ENCODE results near the gene BCOR. TPM values are rescaled to one million over a fixed set of nuclear protein-coding genes. Genes with fewer than 3 reads are reported as not detected.
A peak's percentile ranks its signal among the peaks of the same experiment; 100 is the strongest.

Gene BCOR
- total RNA-seq, 2 experiments from 2014 or later = 46.6 to 46.8 TPM

DNA sequence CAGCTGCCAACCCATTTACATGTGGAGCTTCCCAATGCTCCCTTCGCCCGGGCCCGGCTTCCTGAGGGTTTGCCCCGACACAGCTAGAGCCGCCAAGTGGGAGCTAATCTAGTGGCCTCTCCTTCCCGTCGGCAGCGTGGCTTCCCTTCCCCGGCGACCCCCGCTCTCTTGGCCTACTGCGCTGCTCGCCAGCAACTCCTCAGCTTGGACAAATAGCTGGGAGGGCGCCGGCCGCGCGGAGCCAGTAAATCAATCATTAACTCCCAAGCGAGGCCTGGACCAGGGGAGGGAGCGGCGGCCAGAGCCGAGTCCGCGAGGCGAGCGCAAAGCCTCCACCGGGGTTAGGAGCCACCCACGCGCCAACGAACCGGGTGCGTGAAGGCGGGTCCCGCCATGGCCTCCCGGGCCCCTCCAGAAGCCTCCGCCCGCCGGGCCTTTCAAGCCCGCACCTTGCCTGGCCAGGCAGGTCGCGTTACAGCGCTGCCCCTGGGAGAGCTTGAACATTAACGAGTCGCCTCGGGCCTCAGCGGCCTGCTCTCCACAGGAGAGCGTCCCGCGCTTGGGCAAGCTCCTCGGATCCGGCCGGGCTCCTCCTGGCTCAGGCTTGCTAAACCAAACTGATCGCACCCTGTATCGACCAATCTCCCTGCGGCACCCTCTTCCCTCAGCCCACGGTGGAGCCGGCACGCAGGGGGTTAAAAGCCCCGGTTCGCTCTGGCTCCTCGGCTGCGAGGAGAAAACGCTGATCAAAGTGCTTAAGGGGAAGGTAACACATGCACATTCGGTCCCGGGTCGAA lies 10.6 kb upstream of the BCOR start:
- peaks cover 18% of the 10 kb centered on the region for H3K4me1 Mint-ChIP-seq
- ChIA-PET POLR2A (interaction anchor here (0.8 to 18.0 kb wide), 4 partner anchors 12 to 82 kb away, joined by 3 to 387 read pairs (median 44); partner anchors contain the start of gene BCOR), CTCF (no interaction called here)
- peaks cover 3% of the 10 kb centered on the region for H3K27me3 Mint-ChIP-seq
- no peaks in the 10 kb centered on the region for H3K9me3 Mint-ChIP-seq
- peak; percentile 16 for DNase-seq
- H3K36me3 Mint-ChIP-seq (ENCODE audit: low read depth) = no peaks in the 10 kb centered on the region
- H3K4me3 Mint-ChIP-seq = peak overlapping the region; percentile 51
- no peak overlapping the region for H3K27ac Mint-ChIP-seq

DNA sequence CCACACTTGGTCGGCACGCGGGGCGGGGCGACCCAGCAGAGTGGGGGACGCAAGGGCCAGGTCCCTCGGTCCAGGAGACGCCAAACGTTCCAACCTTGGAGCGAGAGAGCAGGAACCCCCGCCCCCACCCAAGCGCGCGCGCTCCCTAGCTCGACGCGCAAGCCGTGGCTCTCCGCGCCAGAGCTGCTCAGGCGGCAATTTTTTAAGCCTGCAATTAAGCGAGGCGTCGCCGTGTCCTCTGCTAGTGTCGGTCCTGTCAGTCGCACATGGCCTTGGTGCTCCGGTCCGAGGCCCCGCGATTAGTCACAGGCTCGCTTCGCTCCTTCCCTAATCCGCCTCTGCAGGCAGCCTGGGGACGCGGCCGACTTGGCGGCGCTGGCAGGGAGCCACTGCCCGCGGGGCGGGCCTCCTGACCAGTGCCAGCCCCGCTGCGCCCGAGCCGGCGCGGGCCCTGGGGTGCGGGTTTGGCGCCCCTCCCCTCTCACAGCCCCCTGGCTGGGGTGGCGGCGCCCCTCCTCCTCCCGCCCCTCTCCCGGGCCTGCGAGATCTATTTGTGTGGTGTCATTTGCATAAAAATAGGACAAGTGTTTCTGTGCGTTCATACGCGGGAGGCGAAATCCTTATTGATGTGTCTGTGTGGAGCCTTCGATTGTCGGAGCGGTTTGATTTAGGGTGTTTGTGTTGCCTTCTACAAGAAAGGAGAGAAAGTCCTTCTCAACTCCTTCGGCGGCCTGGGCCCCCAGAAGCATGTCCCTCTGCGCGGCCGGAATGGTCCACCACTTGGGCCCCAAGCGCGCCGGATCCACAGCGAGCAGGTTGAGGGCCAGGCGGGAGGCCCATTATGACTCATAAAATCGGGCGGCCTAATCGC lies 9.8 kb upstream of the BCOR start:
- H3K9me3 Mint-ChIP-seq = no peaks in the 10 kb centered on the region
- peaks cover 18% of the 10 kb centered on the region for H3K4me1 Mint-ChIP-seq
- H3K27me3 Mint-ChIP-seq = peaks cover 3% of the 10 kb centered on the region
- no peaks in the 10 kb centered on the region for H3K36me3 Mint-ChIP-seq (ENCODE audit: low read depth)
- ChIA-PET CTCF (no interaction called here), POLR2A (interaction anchor here (0.8 to 18.0 kb wide), 5 partner anchors 12 to 1301 kb away, joined by 3 to 387 read pairs (median 6); partner anchors contain the start of gene BCOR)
- H3K4me3 Mint-ChIP-seq = peak overlapping the region; percentile 78
- peak; percentile 33 for DNase-seq
- H3K27ac Mint-ChIP-seq = peak overlapping the region; percentile 85

DNA sequence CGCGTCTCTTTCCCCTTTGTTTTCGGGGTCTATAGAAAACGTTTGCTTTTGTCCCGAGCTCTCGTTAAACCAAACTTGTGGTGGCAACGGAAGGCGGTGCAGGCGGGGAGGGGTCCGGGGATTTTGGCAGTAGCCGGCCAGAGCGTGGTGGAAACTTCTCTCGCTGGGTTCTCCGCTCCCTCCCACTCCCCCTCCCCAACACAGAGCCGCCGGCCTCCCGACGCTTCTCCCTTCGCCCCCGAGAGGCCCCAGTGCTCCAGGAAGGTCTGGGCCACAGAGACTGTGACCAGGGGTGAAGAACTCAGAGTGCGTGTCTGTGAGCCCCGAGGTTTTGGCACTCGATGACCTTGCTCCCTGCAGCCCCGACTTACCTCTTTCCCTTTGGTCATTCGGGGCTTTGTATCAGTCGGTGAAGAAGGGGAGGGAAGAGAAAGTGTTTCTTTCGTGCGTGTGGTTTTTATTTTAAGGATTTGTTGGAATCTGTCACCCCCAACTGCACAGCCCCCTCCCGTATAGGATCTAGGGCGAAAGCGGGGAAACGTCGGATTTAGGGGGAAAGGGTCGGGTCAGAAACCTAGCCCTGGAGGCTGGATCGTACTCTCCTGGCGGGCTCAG lies 9.0 kb upstream of the BCOR start:
- peak overlapping the region; percentile 85 for H3K27ac Mint-ChIP-seq
- no peak for DNase-seq
- peak overlapping the region; percentile 78 for H3K4me3 Mint-ChIP-seq
- peaks cover 3% of the 10 kb centered on the region for H3K27me3 Mint-ChIP-seq
- peaks cover 18% of the 10 kb centered on the region for H3K4me1 Mint-ChIP-seq
- CTCF ChIA-PET = no interaction called here
- no peaks in the 10 kb centered on the region for H3K9me3 Mint-ChIP-seq
- POLR2A ChIA-PET = interaction anchor here (1.3 to 18.0 kb wide), 4 partner anchors 11 to 1300 kb away, joined by 3 to 387 read pairs (median 44); partner anchors contain the start of gene BCOR
- H3K36me3 Mint-ChIP-seq (ENCODE audit: low read depth) = no peaks in the 10 kb centered on the region

- H3K4me3 Mint-ChIP-seq = peak overlapping the region; percentile 78
- ChIA-PET CTCF (no interaction called here), POLR2A (interaction anchor here (0.9 to 18.0 kb wide), 8 partner anchors 10 to 1299 kb away, joined by 3 to 387 read pairs (median 8); partner anchors contain the start of gene BCOR)
- peak; percentile 75 for DNase-seq
- H3K9me3 Mint-ChIP-seq = no peaks in the 10 kb centered on the region
- H3K27ac Mint-ChIP-seq = peak overlapping the region; percentile 85
- H3K36me3 Mint-ChIP-seq (ENCODE audit: low read depth) = no peaks in the 10 kb centered on the region
- H3K27me3 Mint-ChIP-seq = peaks cover 1% of the 10 kb centered on the region
- peaks cover 17% of the 10 kb centered on the region for H3K4me1 Mint-ChIP-seq
Observed at GRCh38 chrX:40105835-40106675, 8.3 kb upstream of the BCOR start.

- Mint-ChIP-seq H3K36me3 (ENCODE audit: low read depth) (no peaks in the 10 kb centered on the region), H3K27ac (peak overlapping the region; percentile 72), H3K27me3 (no peaks in the 10 kb centered on the region), H3K4me1 (peaks cover 15% of the 10 kb centered on the region), H3K9me3 (no peaks in the 10 kb centered on the region), H3K4me3 (peak overlapping the region; percentile 78)
- POLR2A ChIA-PET = interaction anchor here (0.9 to 18.0 kb wide), 9 partner anchors 9 to 250 kb away, joined by 3 to 387 read pairs (median 4); partner anchors contain the start of gene BCOR
- CTCF ChIA-PET = no interaction called here
- peak; percentile 46 for DNase-seq
Observed at GRCh38 chrX:40104985-40105834, 7.5 kb upstream of the BCOR start.

DNA sequence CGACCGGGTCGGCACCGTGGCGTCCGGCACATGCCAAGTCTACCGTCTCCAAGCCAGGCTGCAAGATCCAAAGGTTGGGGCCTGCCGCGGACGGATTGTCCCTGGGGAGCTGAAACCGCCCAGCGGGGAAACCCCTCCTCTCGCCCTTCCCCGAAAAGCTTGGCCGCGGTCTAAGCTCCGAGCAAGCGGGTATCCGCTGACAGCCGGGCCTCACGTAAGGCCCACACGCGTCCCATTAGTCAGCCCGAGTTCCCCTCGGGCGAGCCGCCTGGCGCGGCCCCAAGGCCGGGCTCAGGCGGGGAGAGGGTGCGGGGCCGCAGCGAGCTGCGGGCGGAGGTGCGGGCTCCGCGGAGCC lies 6.8 kb upstream of the BCOR start:
- H3K36me3 Mint-ChIP-seq (ENCODE audit: low read depth) = no peaks in the 10 kb centered on the region
- H3K27ac Mint-ChIP-seq = no peak overlapping the region
- H3K4me3 Mint-ChIP-seq = peak overlapping the region; percentile 21
- ChIA-PET CTCF (no interaction called here), POLR2A (interaction anchor here (0.9 to 18.0 kb wide), 9 partner anchors 9 to 249 kb away, joined by 3 to 387 read pairs (median 6); partner anchors contain the start of gene BCOR)
- peaks cover 19% of the 10 kb centered on the region for H3K4me1 Mint-ChIP-seq
- no peaks in the 10 kb centered on the region for H3K27me3 Mint-ChIP-seq
- no peaks in the 10 kb centered on the region for H3K9me3 Mint-ChIP-seq
- peak; percentile 28 for DNase-seq

- POLR2A ChIA-PET = interaction anchor here (1.3 to 18.0 kb wide), 6 partner anchors 8 to 248 kb away, joined by 3 to 387 read pairs (median 9); partner anchors contain the start of gene BCOR
Observed at GRCh38 chrX:40103565-40104323, 6.0 kb upstream of the BCOR start.

GRCh38 chrX:40102393-40103381 lies 4.9 kb upstream of the BCOR start:
- Mint-ChIP-seq H3K4me1 (peaks cover 18% of the 10 kb centered on the region), H3K27ac (no peak overlapping the region), H3K4me3 (no peak overlapping the region), H3K9me3 (no peaks in the 10 kb centered on the region), H3K36me3 (ENCODE audit: low read depth) (no peaks in the 10 kb centered on the region), H3K27me3 (no peaks in the 10 kb centered on the region)
- POLR2A ChIA-PET = interaction anchor here (18.0 kb wide), 1 partner anchor 68 kb away, joined by 387 read pairs; no protein-coding TSS in a partner anchor
- no peak for DNase-seq
- CTCF ChIA-PET = no interaction called here

More at GRCh38 chrX:40103565-40104323, 6.0 kb upstream of the BCOR start:
- CTCF ChIA-PET = no interaction called here
- peaks cover 23% of the 10 kb centered on the region for H3K4me1 Mint-ChIP-seq
- no peak for DNase-seq
- H3K36me3 Mint-ChIP-seq (ENCODE audit: low read depth) = no peaks in the 10 kb centered on the region
- no peaks in the 10 kb centered on the region for H3K9me3 Mint-ChIP-seq
- peak overlapping the region; percentile 21 for H3K4me3 Mint-ChIP-seq
- H3K27me3 Mint-ChIP-seq = no peaks in the 10 kb centered on the region
- H3K27ac Mint-ChIP-seq = peak overlapping the region; percentile 6

GRCh38 chrX:40101430-40101802 lies 3.7 kb upstream of the BCOR start:
- Mint-ChIP-seq H3K9me3 (no peaks in the 10 kb centered on the region), H3K27me3 (no peaks in the 10 kb centered on the region), H3K4me3 (no peak overlapping the region), H3K36me3 (ENCODE audit: low read depth) (no peaks in the 10 kb centered on the region), H3K27ac (no peak overlapping the region), H3K4me1 (peaks cover 10% of the 10 kb centered on the region)
- DNase-seq = no peak
- ChIA-PET CTCF (no interaction called here), POLR2A (interaction anchor here (18.0 kb wide), 1 partner anchor 69 kb away, joined by 387 read pairs; no protein-coding TSS in a partner anchor)
